Activated T-cell treated with anti-CD3 and anti-CD28 coated beads, Interleukin-2, amount 50 U/mL, for 4 hours (primary cell): ENCODE measurements around the gene RNF7. TPM values are rescaled to one million over a fixed set of nuclear protein-coding genes. Genes with fewer than 3 reads are reported as not detected.
"Not testable (repeated sequence)": the region's sequence is repeated elsewhere in the genome, so short reads cannot be mapped to it uniquely, and the experiment has no call there.

Experiments
- ATAC-seq, 2 donors: fragments of 200-7000 bp; cut with Tn5 transposase; one replicate each; pipeline ENCODE4 v1.10.0; 2021
- DNase-seq: peaks from one replicate; pipeline ENCODE4 v3.0.0-alpha.2; 2020
- H3K27me3 Mint-ChIP-seq: one replicate; pipeline ENCODE4 v1.8.0; 2021; ENCODE audit warnings: low read depth, mixed read lengths
- H3K36me3 Mint-ChIP-seq: one replicate; pipeline ENCODE4 v1.8.0; 2022; ENCODE audit warnings: mixed read lengths; ENCODE audit not compliant: insufficient read depth
- H3K4me1 Mint-ChIP-seq: one replicate; pipeline ENCODE4 v1.8.0; 2021; ENCODE audit warnings: low read depth, mixed read lengths
- H3K4me3 Mint-ChIP-seq: one replicate; pipeline ENCODE4 v1.8.0; 2021; ENCODE audit warnings: mild to moderate bottlenecking, moderate library complexity, mixed read lengths
- H3K9me3 Mint-ChIP-seq: one replicate; pipeline ENCODE4 v1.8.0; 2021; ENCODE audit warnings: mixed read lengths
- total RNA-seq, 3 donors: library from RNA; stranded (reverse); gene quantifications; one replicate each; pipeline ENCODE4 v1.2.1, GENCODE V29; 2021

The RNF7 gene
- 10 to 100 TPM; 73.1 to 78.1 (median 73.6) TPM for total RNA-seq

GRCh38 chr3:141738022-141738890 is at the start of gene RNF7:
RNF7 (plus strand) TSS chr3:141738298; CDS start chr3:141738342, 44 bp downstream.
- no peaks in the 10 kb centered on the region for H3K27me3 Mint-ChIP-seq
- DNase-seq = peak; percentile 96
- peak within 1 kb of the TSS; percentile 99 for H3K4me3 Mint-ChIP-seq
- peaks cover 40% of the 10 kb centered on the region for H3K4me1 Mint-ChIP-seq
- H3K36me3 Mint-ChIP-seq = peaks cover 4% of the 10 kb centered on the region
- no peaks in the 10 kb centered on the region for H3K9me3 Mint-ChIP-seq
- peak; percentile 93 to 96 for ATAC-seq

GRCh38 chr3:141690431-141691072 is 47.5 kb upstream of the RNF7 start:
- Mint-ChIP-seq H3K27me3 (no peaks in the 10 kb centered on the region), H3K4me1 (peaks cover 15% of the 10 kb centered on the region), H3K9me3 (no peaks in the 10 kb centered on the region), H3K4me3 (no peak overlapping the region), H3K36me3 (no peaks in the 10 kb centered on the region)
- ATAC-seq = no peak
- no peak for DNase-seq

GRCh38 chr3:141691471-141691870 is 46.6 kb upstream of the RNF7 start:
- H3K27me3 Mint-ChIP-seq, H3K36me3 Mint-ChIP-seq, H3K9me3 Mint-ChIP-seq: not testable (repeated sequence)

GRCh38 chr3:141692973-141693372 is 45.1 kb upstream of the RNF7 start:
- H3K4me3 Mint-ChIP-seq, DNase-seq, H3K36me3 Mint-ChIP-seq, H3K4me1 Mint-ChIP-seq, H3K27me3 Mint-ChIP-seq, ATAC-seq, H3K9me3 Mint-ChIP-seq: not testable (repeated sequence)

More at GRCh38 chr3:141691471-141691870, 46.6 kb upstream of the RNF7 start:
- not testable (repeated sequence) for H3K4me3 Mint-ChIP-seq, H3K4me1 Mint-ChIP-seq, DNase-seq, ATAC-seq

GRCh38 chr3:141699324-141699723 is 38.8 kb upstream of the RNF7 start:
- DNase-seq (no peak), ATAC-seq (no peak)
- no peaks in the 10 kb centered on the region for H3K27me3 Mint-ChIP-seq
- no peaks in the 10 kb centered on the region for H3K9me3 Mint-ChIP-seq
- no peaks in the 10 kb centered on the region for H3K4me1 Mint-ChIP-seq
- H3K4me3 Mint-ChIP-seq = no peak overlapping the region
- no peaks in the 10 kb centered on the region for H3K36me3 Mint-ChIP-seq

- H3K4me1 Mint-ChIP-seq = no peaks in the 10 kb centered on the region
- no peak overlapping the region for H3K4me3 Mint-ChIP-seq
- ATAC-seq (no peak), DNase-seq (no peak)
- H3K36me3 Mint-ChIP-seq = no peaks in the 10 kb centered on the region
- no peaks in the 10 kb centered on the region for H3K27me3 Mint-ChIP-seq
- no peaks in the 10 kb centered on the region for H3K9me3 Mint-ChIP-seq
Observed at GRCh38 chr3:141699897-141700296, 38.2 kb upstream of the RNF7 start.

- not testable (repeated sequence) for H3K27me3 Mint-ChIP-seq, H3K4me3 Mint-ChIP-seq, ATAC-seq
Observed at GRCh38 chr3:141703367-141703766, 34.7 kb upstream of the RNF7 start.

GRCh38 chr3:141707741-141708203 is 30.3 kb upstream of the RNF7 start:
- no peaks in the 10 kb centered on the region for H3K4me1 Mint-ChIP-seq
- no peak overlapping the region for H3K4me3 Mint-ChIP-seq
- H3K36me3 Mint-ChIP-seq = no peaks in the 10 kb centered on the region

More at GRCh38 chr3:141703367-141703766, 34.7 kb upstream of the RNF7 start:
- not testable (repeated sequence) for H3K36me3 Mint-ChIP-seq, H3K9me3 Mint-ChIP-seq, H3K4me1 Mint-ChIP-seq, DNase-seq

GRCh38 chr3:141708367-141708766 is 29.7 kb upstream of the RNF7 start:
- no peak overlapping the region for H3K4me3 Mint-ChIP-seq
- H3K36me3 Mint-ChIP-seq = no peaks in the 10 kb centered on the region
- no peaks in the 10 kb centered on the region for H3K9me3 Mint-ChIP-seq
- DNase-seq = no peak
- no peaks in the 10 kb centered on the region for H3K4me1 Mint-ChIP-seq
- H3K27me3 Mint-ChIP-seq = no peaks in the 10 kb centered on the region
- no peak for ATAC-seq

More at GRCh38 chr3:141707741-141708203, 30.3 kb upstream of the RNF7 start:
- no peak for ATAC-seq
- no peak for DNase-seq
- H3K27me3 Mint-ChIP-seq = no peaks in the 10 kb centered on the region
- H3K9me3 Mint-ChIP-seq = no peaks in the 10 kb centered on the region

- no peaks in the 10 kb centered on the region for H3K4me1 Mint-ChIP-seq
- H3K9me3 Mint-ChIP-seq = no peaks in the 10 kb centered on the region
- H3K36me3 Mint-ChIP-seq = no peaks in the 10 kb centered on the region
- DNase-seq = no peak
- no peaks in the 10 kb centered on the region for H3K27me3 Mint-ChIP-seq
- no peak overlapping the region for H3K4me3 Mint-ChIP-seq
- no peak for ATAC-seq
Observed at GRCh38 chr3:141709126-141709770, 28.9 kb upstream of the RNF7 start.

GRCh38 chr3:141710121-141710520 is 28.0 kb upstream of the RNF7 start:
- no peak for ATAC-seq
- Mint-ChIP-seq H3K9me3 (no peaks in the 10 kb centered on the region), H3K4me1 (no peaks in the 10 kb centered on the region)

GRCh38 chr3:141710888-141711616 is 27.0 kb upstream of the RNF7 start:
- no peaks in the 10 kb centered on the region for H3K9me3 Mint-ChIP-seq
- ATAC-seq = no peak
- no peaks in the 10 kb centered on the region for H3K27me3 Mint-ChIP-seq
- H3K4me1 Mint-ChIP-seq = no peaks in the 10 kb centered on the region
- no peak overlapping the region for H3K4me3 Mint-ChIP-seq
- no peak for DNase-seq
- no peaks in the 10 kb centered on the region for H3K36me3 Mint-ChIP-seq

More at GRCh38 chr3:141710121-141710520, 28.0 kb upstream of the RNF7 start:
- H3K36me3 Mint-ChIP-seq = no peaks in the 10 kb centered on the region
- no peaks in the 10 kb centered on the region for H3K27me3 Mint-ChIP-seq
- H3K4me3 Mint-ChIP-seq = no peak overlapping the region
- DNase-seq = no peak

GRCh38 chr3:141714671-141715070 is 23.4 kb upstream of the RNF7 start:
- no peaks in the 10 kb centered on the region for H3K9me3 Mint-ChIP-seq
- no peak for DNase-seq
- ATAC-seq = no peak
- H3K36me3 Mint-ChIP-seq = no peaks in the 10 kb centered on the region
- no peaks in the 10 kb centered on the region for H3K4me1 Mint-ChIP-seq
- H3K27me3 Mint-ChIP-seq = no peaks in the 10 kb centered on the region
- no peak overlapping the region for H3K4me3 Mint-ChIP-seq

GRCh38 chr3:141722081-141722480 is 16.0 kb upstream of the RNF7 start:
- Mint-ChIP-seq H3K36me3 (no peaks in the 10 kb centered on the region), H3K4me1 (no peaks in the 10 kb centered on the region), H3K9me3 (no peaks in the 10 kb centered on the region), H3K4me3 (no peak overlapping the region), H3K27me3 (peaks cover 8% of the 10 kb centered on the region)
- DNase-seq (no peak), ATAC-seq (no peak)
